Renal cortical epithelial cell (primary cell): ENCODE measurements around the gene TAF4B. TPM values are rescaled to one million over a fixed set of nuclear protein-coding genes. Genes with fewer than 3 reads are reported as not detected.
"Not testable (repeated sequence)": the region's sequence is repeated elsewhere in the genome, so short reads cannot be mapped to it uniquely, and the experiment has no call there.

ENCODE experiments used
- DNase-seq: peaks from one replicate; pipeline ENCODE4 v3.0.0-alpha.2; 2011; ENCODE audit warnings: low read depth
- total RNA-seq: library from RNA; depleted of rRNA; stranded (reverse); fragments of >200 nt; gene quantifications from 2 replicates; pipeline ENCODE4 v1.2.3, GENCODE V29; 2014

The TAF4B gene
- total RNA-seq, 1 donor from 2014 or later = 6.8 TPM

GRCh38 chr18:26424428-26425147 is 198.3 kb downstream of the TAF4B start:
- DNase-seq = no peak

- DNase-seq = peak; percentile 80
Observed at GRCh38 chr18:26425148-26425531, 198.9 kb downstream of the TAF4B start.

DNA sequence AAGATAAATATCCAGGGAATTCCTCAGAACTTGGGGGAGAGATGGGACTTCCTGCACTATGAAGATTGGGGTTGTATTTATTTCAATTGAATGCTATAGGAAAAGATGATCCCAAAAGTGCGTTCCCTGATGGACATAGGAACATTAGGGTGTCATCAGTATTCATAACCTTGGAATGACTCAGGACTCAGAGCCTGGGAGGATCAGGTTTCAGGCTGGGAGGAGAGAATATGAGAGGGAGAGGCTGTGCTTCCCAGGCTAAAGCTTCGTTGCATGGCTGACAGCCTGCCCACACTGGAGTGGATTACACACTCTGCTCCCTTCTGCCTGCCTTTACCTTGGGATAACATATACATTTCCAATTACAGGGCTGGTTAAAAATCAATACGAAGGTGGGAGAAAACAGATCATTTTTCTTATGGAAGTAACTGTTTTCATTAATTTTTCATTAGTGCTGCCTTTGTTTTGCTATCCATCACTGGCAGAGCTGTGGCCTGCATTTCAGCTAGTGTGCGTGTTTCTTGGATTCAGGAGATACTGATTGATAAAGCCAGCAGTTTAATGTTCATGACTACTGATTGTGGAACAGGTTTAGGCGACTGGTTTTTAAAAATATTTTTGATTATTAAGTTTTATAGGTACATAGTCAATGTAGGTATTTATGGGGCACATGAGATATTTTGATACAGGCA is 203.4 kb downstream of the TAF4B start:
- DNase-seq = peak; percentile 84

- peak; percentile 61 for DNase-seq
Observed at GRCh38 chr18:26432651-26433424, 206.6 kb downstream of the TAF4B start.

DNA sequence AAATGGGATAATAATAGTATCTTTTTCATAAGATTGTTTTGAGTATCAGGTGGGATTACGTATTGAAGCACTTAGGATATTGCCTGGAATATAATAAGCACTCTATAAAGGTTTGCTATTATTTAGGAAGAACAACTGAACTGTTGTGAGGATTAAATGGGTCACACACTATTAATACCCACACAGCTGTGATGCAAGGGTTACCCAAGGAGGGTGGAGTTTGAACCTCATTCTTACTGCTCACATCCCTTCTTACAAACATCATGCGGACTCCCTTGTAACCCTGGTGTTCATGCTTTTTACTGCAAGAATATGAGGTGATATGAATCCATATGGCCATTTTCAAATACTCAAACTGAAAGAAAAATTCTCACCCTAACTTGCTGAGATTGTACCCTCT is 208.6 kb downstream of the TAF4B start:
- no peak for DNase-seq

DNA sequence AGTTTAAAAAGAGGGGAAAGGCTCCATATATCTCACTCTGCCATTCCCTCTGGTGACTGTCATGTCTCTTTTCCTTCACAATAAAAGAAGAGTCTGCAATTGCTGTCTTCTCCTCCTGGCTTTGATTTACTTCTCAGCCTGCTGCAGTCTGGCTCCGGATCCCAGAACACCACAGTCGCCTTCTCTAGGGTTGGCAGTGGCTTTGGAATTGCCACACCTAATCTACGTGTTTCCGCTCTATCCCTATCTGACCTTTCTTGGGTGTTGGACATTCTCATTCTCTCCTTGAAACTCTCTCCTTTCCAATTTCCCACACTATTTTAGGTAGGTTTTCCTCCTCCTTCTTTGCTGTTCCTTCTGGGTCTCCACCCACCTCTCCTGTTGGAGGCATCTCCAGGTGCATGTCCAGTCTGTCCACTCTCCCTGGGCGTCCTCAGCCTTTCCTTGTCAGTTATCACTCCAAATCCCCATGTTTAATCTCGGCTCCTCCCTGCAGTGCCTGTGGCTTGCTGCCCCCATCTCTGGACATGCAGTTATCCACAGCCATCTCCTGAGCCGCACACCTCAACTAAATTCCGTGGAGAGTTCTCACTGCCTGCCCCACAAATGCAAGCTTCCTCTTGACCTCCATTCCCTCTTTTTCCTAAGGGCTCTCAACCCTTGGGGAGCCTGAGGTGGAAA is 209.3 kb downstream of the TAF4B start:
- DNase-seq = no peak

GRCh38 chr18:26436176-26437051 is 210.2 kb downstream of the TAF4B start:
- peak; percentile 96 for DNase-seq

- DNase-seq = not testable (repeated sequence)
Observed at GRCh38 chr18:26437634-26438033, 211.4 kb downstream of the TAF4B start.

- no peak for DNase-seq
Observed at GRCh38 chr18:26438980-26439379, 212.7 kb downstream of the TAF4B start.

- no peak for DNase-seq
Observed at GRCh38 chr18:26439537-26439936, 213.3 kb downstream of the TAF4B start.

DNA sequence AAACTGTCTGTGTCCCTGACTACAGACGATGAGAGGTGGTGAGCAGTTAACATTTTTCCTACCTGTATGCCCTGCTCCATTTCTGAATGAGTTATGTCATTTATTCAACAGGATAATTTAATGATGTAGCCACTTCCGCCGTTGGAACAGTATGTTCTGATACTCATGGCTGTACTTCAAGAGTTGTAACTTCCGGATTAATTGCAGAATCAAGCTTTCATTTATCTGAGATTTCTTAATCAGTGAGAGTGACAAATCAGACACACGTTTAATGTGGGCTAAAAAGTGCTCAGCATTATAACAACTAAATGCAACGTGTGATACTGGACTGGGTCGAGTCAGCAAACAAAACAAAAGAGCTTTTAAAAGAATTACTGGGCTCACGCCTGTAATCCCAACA is 214.4 kb downstream of the TAF4B start:
- DNase-seq = peak; percentile 42

Other genes with a start within 250 kb of the TAF4B start
- 135 and 189 TPM in 2 replicates for gene SS18, start 135.8 kb upstream of the TAF4B start, total RNA-seq
- not detected in 2 replicates for gene PSMA8, start 92.6 kb upstream of the TAF4B start, total RNA-seq